ENCODE results near the gene HOXB8.

DNA sequence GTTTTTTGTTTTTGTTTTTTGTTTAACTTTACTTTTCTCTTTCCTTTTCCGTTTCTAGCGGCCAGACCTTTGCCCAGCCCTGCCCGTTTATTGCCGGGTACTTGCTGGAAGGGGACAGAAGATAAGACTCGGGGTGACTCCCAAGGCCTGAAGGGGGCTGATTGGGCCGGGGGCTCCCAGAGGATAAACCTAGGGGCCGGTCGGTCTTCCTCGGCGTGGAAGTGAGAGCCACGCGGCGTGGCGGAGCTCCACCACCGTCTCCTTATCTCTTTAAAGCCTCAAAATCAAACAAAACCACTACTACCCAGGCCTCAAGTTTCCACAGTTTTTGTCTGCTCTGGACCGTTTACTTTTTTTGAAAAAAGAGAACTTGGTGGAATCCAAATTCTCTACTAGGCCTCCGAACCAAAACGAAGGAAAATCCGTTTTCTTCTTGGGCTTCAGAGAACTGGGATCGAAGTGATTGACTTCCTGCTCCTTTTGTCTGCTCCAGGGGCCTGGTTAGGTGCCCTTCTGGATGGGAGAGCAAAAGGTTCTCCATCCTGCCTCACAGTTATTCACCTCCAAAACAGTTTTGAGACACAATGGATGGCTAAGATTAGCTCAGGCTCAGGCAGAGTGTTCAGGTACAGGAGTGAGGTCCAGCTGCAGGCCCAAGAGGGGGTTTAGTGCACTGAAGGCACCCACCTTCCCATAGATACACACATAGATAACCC is 19.6 kb upstream of the HOXB8 start:
- TF ChIP-seq RFX5 (IDR thresholded peaks at IDR 0.05; ENCODE audit: low read depth, low read length): no peak
- TF ChIP-seq EP300 (IDR thresholded peaks at IDR 0.05; ENCODE audit: borderline replicate concordance in 1 of 2, control insufficient read depth in 1 of 2, low read depth in 2 of 2, low read length in 2 of 2): no peak
- TF ChIP-seq, protein P1, sequence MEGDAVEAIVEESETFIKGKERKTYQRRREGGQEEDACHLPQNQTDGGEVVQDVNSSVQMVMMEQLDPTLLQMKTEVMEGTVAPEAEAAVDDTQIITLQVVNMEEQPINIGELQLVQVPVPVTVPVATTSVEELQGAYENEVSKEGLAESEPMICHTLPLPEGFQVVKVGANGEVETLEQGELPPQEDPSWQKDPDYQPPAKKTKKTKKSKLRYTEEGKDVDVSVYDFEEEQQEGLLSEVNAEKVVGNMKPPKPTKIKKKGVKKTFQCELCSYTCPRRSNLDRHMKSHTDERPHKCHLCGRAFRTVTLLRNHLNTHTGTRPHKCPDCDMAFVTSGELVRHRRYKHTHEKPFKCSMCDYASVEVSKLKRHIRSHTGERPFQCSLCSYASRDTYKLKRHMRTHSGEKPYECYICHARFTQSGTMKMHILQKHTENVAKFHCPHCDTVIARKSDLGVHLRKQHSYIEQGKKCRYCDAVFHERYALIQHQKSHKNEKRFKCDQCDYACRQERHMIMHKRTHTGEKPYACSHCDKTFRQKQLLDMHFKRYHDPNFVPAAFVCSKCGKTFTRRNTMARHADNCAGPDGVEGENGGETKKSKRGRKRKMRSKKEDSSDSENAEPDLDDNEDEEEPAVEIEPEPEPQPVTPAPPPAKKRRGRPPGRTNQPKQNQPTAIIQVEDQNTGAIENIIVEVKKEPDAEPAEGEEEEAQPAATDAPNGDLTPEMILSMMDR (IDR thresholded peaks at IDR 0.05 in 2 of 3, conservative IDR thresholded peaks at IDR 0.05 in 1 of 3; ENCODE audit: control insufficient read depth in 2 of 3, extremely low read depth in 1 of 3, insufficient read depth in 1 of 3, low read depth in 3 of 3, low read length in 3 of 3): no peak
- TF ChIP-seq SP1 (IDR thresholded peaks at IDR 0.05; ENCODE audit: low read depth, low read length): no peak
- TF ChIP-seq TCF3 (IDR thresholded peaks at IDR 0.05; ENCODE audit: borderline replicate concordance, insufficient read depth, low read depth, low read length): no peak
- no peak for TF ChIP-seq ASH2L (IDR thresholded peaks at IDR 0.05; ENCODE audit: borderline replicate concordance, low read depth)
- no peak for TF ChIP-seq POLR2AphosphoS5 (IDR thresholded peaks at IDR 0.05; ENCODE audit: low read length)
- TF ChIP-seq, protein P2, sequence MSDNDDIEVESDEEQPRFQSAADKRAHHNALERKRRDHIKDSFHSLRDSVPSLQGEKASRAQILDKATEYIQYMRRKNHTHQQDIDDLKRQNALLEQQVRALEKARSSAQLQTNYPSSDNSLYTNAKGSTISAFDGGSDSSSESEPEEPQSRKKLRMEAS (IDR thresholded peaks at IDR 0.05; ENCODE audit: low read depth, low read length): no peak
- TF ChIP-seq POLR2A (IDR thresholded peaks at IDR 0.05; ENCODE audit: low read depth, low read length): no peak
